SK-N-SH (cell line): ENCODE results near the gene RAB8A. TPM values are rescaled to one million over a fixed set of nuclear protein-coding genes. Genes with fewer than 3 reads are reported as not detected.

ENCODE experiments used
- CTCF ChIA-PET: fragments of 300-600, 350-600 bp; formaldehyde crosslinking; extraction: SDS; loops from one replicate; lab custom pipeline; 2021; lab: Yijun Ruan, JAX
- POLR2A ChIA-PET: fragments of 350-600 bp; sonication (Branson Sonifier 250); formaldehyde crosslinking; extraction: SDS; loops from one replicate; lab custom pipeline; 2020; ENCODE audit warnings: antibody characterized with exemption, inconsistent platforms; lab: Yijun Ruan, JAX
- DNase-seq: peaks from one replicate; pipeline ENCODE4 v3.0.0; 2012
- H2AFZ ChIP-seq: fragments of 200-600 bp; sonication (generic); 2 replicates; pipeline ENCODE4 v1.8.1; 2016; ENCODE audit warnings: antibody characterized with exemption, mild to moderate bottlenecking, low read depth
- H3F3A ChIP-seq: fragments of 200-600 bp; sonication (generic); replicated peaks from 2 replicates; pipeline ENCODE3; 2016; ENCODE audit warnings: antibody characterized with exemption, mild to moderate bottlenecking; ENCODE audit not compliant: insufficient read depth
- H3K27ac ChIP-seq, 2 experiments: fragments of 200-500 bp in 1 of 2; fragments of 200-600 bp in 1 of 2; sonication (Bioruptor generic) in 1 of 2; sonication (generic), shearing (Covaris generic) in 1 of 2; 2 replicates each; pipeline versions ENCODE4 v1.5.1 to v1.6.1; 2014 to 2016; ENCODE audit warnings: low read depth in 2 of 2, inconsistent platforms in 1 of 2, low read length in 1 of 2, mild to moderate bottlenecking in 1 of 2, mixed read lengths in 1 of 2
- H3K27me3 ChIP-seq: fragments of 200-600 bp; sonication (generic), shearing (Covaris generic); 2 replicates; pipeline ENCODE4 v1.6.1; 2016; ENCODE audit warnings: mixed run types; ENCODE audit not compliant: insufficient read depth
- H3K36me3 ChIP-seq, 2 experiments: fragments of 200-500 bp in 1 of 2; fragments of 200-600 bp in 1 of 2; sonication (Bioruptor generic) in 1 of 2; sonication (generic) in 1 of 2; replicated peaks in 1 of 2; 2 replicates each; pipeline versions ENCODE3 to v1.5.1; 2014 to 2016; ENCODE audit warnings: low read length in 1 of 2, mild to moderate bottlenecking in 1 of 2; ENCODE audit not compliant: insufficient read depth in 2 of 2, control insufficient read depth in 1 of 2
- H3K4me1 ChIP-seq, 2 experiments: fragments of 200-500 bp in 1 of 2; fragments of 200-600 bp in 1 of 2; sonication (Bioruptor generic) in 1 of 2; sonication (generic), shearing (Covaris generic) in 1 of 2; 2 replicates each; pipeline versions ENCODE4 v1.5.1 to v1.6.1; 2014 to 2016; ENCODE audit warnings: low read depth in 1 of 2, low read length in 1 of 2, mixed run types in 1 of 2; ENCODE audit not compliant: insufficient read depth in 2 of 2, control insufficient read depth in 1 of 2
- H3K4me2 ChIP-seq: fragments of 200-600 bp; sonication (generic), shearing (Covaris generic); 2 replicates; pipeline ENCODE4 v1.6.1; 2017; ENCODE audit warnings: mixed run types
- H3K4me3 ChIP-seq, 2 experiments: fragments of 200-500 bp in 1 of 2; fragments of 200-600 bp in 1 of 2; sonication (Bioruptor generic) in 1 of 2; sonication (generic), shearing (Covaris generic) in 1 of 2; 2 replicates each; pipeline versions ENCODE4 v1.5.1 to v1.8.1; 2014 to 2016; ENCODE audit warnings: low read depth in 2 of 2, inconsistent platforms in 1 of 2, low read length in 1 of 2, mild to moderate bottlenecking in 1 of 2, mixed read lengths in 1 of 2, moderate library complexity in 1 of 2
- H3K79me2 ChIP-seq: fragments of 200-600 bp; sonication (generic); 2 replicates; pipeline ENCODE4 v1.8.1; 2017; ENCODE audit warnings: mild to moderate bottlenecking; ENCODE audit not compliant: insufficient read depth
- H3K9ac ChIP-seq: fragments of 200-600 bp; sonication (generic); 2 replicates; pipeline ENCODE4 v1.6.1; 2017; ENCODE audit warnings: mixed run types
- H3K9me2 ChIP-seq: fragments of 200-600 bp; sonication (generic); 2 replicates; pipeline ENCODE4 v1.6.1; 2017; ENCODE audit warnings: mixed run types
- H3K9me3 ChIP-seq: fragments of 200-600 bp; sonication (generic); 2 replicates; pipeline ENCODE4 v1.6.1; 2017; ENCODE audit warnings: mixed run types, mild to moderate bottlenecking, moderate library complexity
- H4K20me1 ChIP-seq: fragments of 200-600 bp; sonication (generic); 2 replicates; pipeline ENCODE4 v1.6.1; 2017; ENCODE audit warnings: mild to moderate bottlenecking, mixed run types; ENCODE audit not compliant: insufficient read depth
- CHD2 ChIP-seq: fragments of 150-350 bp; IDR thresholded peaks from 2 replicates; pipeline ENCODE4 v1.6.1; 2018; ENCODE audit warnings: low read length; ENCODE audit not compliant: partially characterized antibody
- CTCF ChIP-seq: fragments of 200-600 bp; sonication (generic); IDR thresholded peaks from 2 replicates; pipeline ENCODE4 v1.6.1; 2017; ENCODE audit warnings: antibody characterized with exemption, mild to moderate bottlenecking, moderate library complexity
- ELF1 ChIP-seq: IDR thresholded peaks from 2 replicates; pipeline ENCODE4 v1.4.0; 2012
- FOXJ3 ChIP-seq: sonication (generic); formaldehyde crosslinking; IDR thresholded peaks from 2 replicates; pipeline ENCODE4 v1.5.1; 2020; ENCODE audit warnings: mild to moderate bottlenecking, missing genetic modification reagents
- IRF3 ChIP-seq: fragments of 150-350 bp; IDR thresholded peaks from 2 replicates; pipeline ENCODE4 v1.6.1; 2016; ENCODE audit warnings: mild to moderate bottlenecking, low read depth, low read length
- JUND ChIP-seq: IDR thresholded peaks from 2 replicates; pipeline ENCODE4 v1.4.0; 2012
- MXI1 ChIP-seq: IDR thresholded peaks from 2 replicates; pipeline ENCODE4 v1.6.1; 2012; ENCODE audit warnings: mild to moderate bottlenecking, low read depth, low read length, improper control_type of control experiment
- RXRA ChIP-seq: IDR thresholded peaks from 2 replicates; pipeline ENCODE4 v1.4.0; 2012; ENCODE audit warnings: low read depth, mild to moderate bottlenecking, borderline replicate concordance
- SIN3A ChIP-seq: IDR thresholded peaks from 2 replicates; pipeline ENCODE4 v1.6.1; 2012; ENCODE audit warnings: low read depth, mild to moderate bottlenecking, low read length, moderate library complexity, borderline replicate concordance
- SMC3 ChIP-seq: IDR thresholded peaks from 2 replicates; pipeline ENCODE4 v1.6.1; 2012; ENCODE audit warnings: low read depth, low read length, improper control_type of control experiment
- USF2 ChIP-seq: fragments of 150-350 bp; IDR thresholded peaks from 2 replicates; pipeline ENCODE4 v1.6.1; 2017; ENCODE audit warnings: antibody characterized with exemption, low read length, low read depth, borderline replicate concordance
- WGBS: methylation state at CpG from one replicate; pipeline ENCODE4 v1.1.6; 2017; ENCODE audit warnings: low lambda C conversion rate; 5-methylcytosine and 5-hydroxymethylcytosine counted together
- polyA plus RNA-seq, 3 experiments: library from polyadenylated mRNA; depleted of rRNA; stranded (reverse); fragments of >200 nt; gene quantifications; 2 replicates each; pipeline ENCODE4 v1.2.3, GENCODE V29; 2012

RAB8A gene
- polyA plus RNA-seq, 1 of the 3 experiments (the other 2 are of a cell fraction) = 55.2 TPM

GRCh38 chr19:16125737-16126495 lies 14.2 kb downstream of the RAB8A start:
- H3K9me2 ChIP-seq = no peaks in the 10 kb centered on the region
- no peaks in the 10 kb centered on the region for H4K20me1 ChIP-seq
- H3K27me3 ChIP-seq = no peaks in the 10 kb centered on the region
- DNase-seq = no peak
- CTCF ChIA-PET = interaction anchor here (0.8 to 1.2 kb wide), 3 partner anchors 8 to 84 kb away, joined by 3 to 4 read pairs (median 3); no protein-coding TSS in a partner anchor
- no peaks in the 10 kb centered on the region for H3F3A ChIP-seq
- TF ChIP-seq SIN3A (no peak), ELF1 (no peak), IRF3 (no peak), RXRA (no peak), SMC3 (no peak), CHD2 (no peak)
- no peaks in the 10 kb centered on the region for H3K9me3 ChIP-seq
- no peak overlapping the region for H2AFZ ChIP-seq
- POLR2A ChIA-PET = no interaction called here
- peaks cover 6% of the 10 kb centered on the region; the same call in 1 of the 2 replicates for H3K79me2 ChIP-seq
- H3K9ac ChIP-seq = no peak overlapping the region
- no peak overlapping the region for H3K27ac ChIP-seq
- no peak overlapping the region for H3K4me2 ChIP-seq
- no peaks in the 10 kb centered on the region for H3K4me1 ChIP-seq
- peaks cover 15 to 76% of the 10 kb centered on the region in 2 experiments for H3K36me3 ChIP-seq
- no peak overlapping the region for H3K4me3 ChIP-seq
- WGBS = 93% methylated on average over 3 of the region's 10 CpGs

- no peak for TF ChIP-seq FOXJ3 (CRISPR knock-in tag)
- TF ChIP-seq JUND = no peak
- TF ChIP-seq USF2 = no peak
- TF ChIP-seq MXI1 = no peak
- TF ChIP-seq CHD2 = no peak
- no peak for TF ChIP-seq CTCF
- H4K20me1 ChIP-seq = no peaks in the 10 kb centered on the region
- H3K4me3 ChIP-seq = no peak overlapping the region
- 85% methylated on average over 9 of the region's 11 CpGs for WGBS
- DNase-seq = no peak
- ChIA-PET POLR2A (no interaction called here), CTCF (interaction anchor here (1.2 kb wide), 1 partner anchor 9 kb away, joined by 3 read pairs; no protein-coding TSS in a partner anchor)
- no peak overlapping the region for H3K9ac ChIP-seq
- no peak overlapping the region for H3K27ac ChIP-seq
- no peaks in the 10 kb centered on the region for H3K4me1 ChIP-seq
- 0 out of 2 replicates have a peak, but pooled peaks cover 6% of the 10 kb centered on the region for H3K79me2 ChIP-seq
- no peak overlapping the region for H2AFZ ChIP-seq
- H3K9me3 ChIP-seq = no peaks in the 10 kb centered on the region
- no peak overlapping the region for H3K4me2 ChIP-seq
- H3K27me3 ChIP-seq = no peaks in the 10 kb centered on the region
- no peaks in the 10 kb centered on the region for H3F3A ChIP-seq
- peaks cover 11 to 67% of the 10 kb centered on the region in 2 experiments for H3K36me3 ChIP-seq
- H3K9me2 ChIP-seq = no peaks in the 10 kb centered on the region
Observed at GRCh38 chr19:16127080-16127479, 15.4 kb downstream of the RAB8A start.
